Psoas muscle (tissue), 8 donors: ENCODE results near the gene POLR3GL. TPM values are rescaled to one million over a fixed set of nuclear protein-coding genes. Genes with fewer than 3 reads are reported as not detected.

Source experiments
- ATAC-seq, 4 donors: fragments of 200-7000 bp; cut with Tn5 transposase; one replicate each; pipeline ENCODE4 v1.9.1; 2020; ENCODE audit warnings: moderate library complexity in 3 of 4, mild to moderate bottlenecking in 2 of 4
- DNase-seq, 2 donors: peaks; one replicate each; pipeline ENCODE4 v3.0.0-alpha.2; 2020
- H3K27ac ChIP-seq: fragments of 200-600 bp; one replicate; pipeline ENCODE4 v1.8.0; 2022
- H3K27me3 ChIP-seq, 3 donors: fragments of 200-600 bp in 1 of 3; one replicate each; pipeline versions ENCODE4 v1.6.1 to v1.8.0; 2013 to 2022; ENCODE audit warnings: low read length in 2 of 3, mild to moderate bottlenecking in 2 of 3, moderate library complexity in 1 of 3; ENCODE audit not compliant: insufficient read depth in 3 of 3
- H3K36me3 ChIP-seq, 2 donors: fragments of 200-600 bp in 1 of 2; one replicate each; pipeline versions ENCODE4 v1.6.1 to v1.8.0; 2013 to 2022; ENCODE audit warnings: low read depth in 1 of 2, mild to moderate bottlenecking in 1 of 2, moderate library complexity in 1 of 2; ENCODE audit not compliant: insufficient read depth in 1 of 2
- H3K4me1 ChIP-seq: fragments of 200-600 bp; one replicate; pipeline ENCODE4 v1.8.0; 2022
- H3K4me3 ChIP-seq: fragments of 200-600 bp; one replicate; pipeline ENCODE4 v1.8.0; 2022; ENCODE audit warnings: mild to moderate bottlenecking
- H3K9me3 ChIP-seq: fragments of 200-600 bp; one replicate; pipeline ENCODE4 v1.8.0; 2022
- CTCF ChIP-seq: fragments of 200-600 bp; IDR thresholded peaks from one replicate; pipeline ENCODE4 v1.8.0; 2022; ENCODE audit warnings: antibody characterized with exemption
- WGBS, 3 donors: extraction: QIAGEN DNeasy Blood & Tissue Kit; methylation state at CpG; one replicate each; pipeline versions ENCODE4 v1.1.6 to v1.1.7; 2013; 5-methylcytosine and 5-hydroxymethylcytosine counted together
- intact Hi-C, 2 donors: fragments of 100-400 bp; cut with DNase I; formaldehyde crosslinking; loops; one replicate each; pipeline versions ENCODE4 v1.11.0 to v1.14.2; 2022
- polyA plus RNA-seq, 3 donors: library from polyadenylated mRNA; stranded (reverse); fragments of 200-250 nt; gene quantifications; one replicate each; pipeline ENCODE4 v1.2.3, GENCODE V29; 2013
- total RNA-seq, 4 donors: library from RNA; stranded (reverse); fragmentation: NEBNext Ultra II Directional in 2 of 4; extraction: Animal tissue kit (Norgen Biotek cat#: 25700) in 2 of 4; gene quantifications; one replicate each; pipeline versions ENCODE4 v1.2.1 to v1.2.4, GENCODE V29; 2021 to 2023
- donor health status: healthy with polysubstance abuse.
- donor health status: DM: no; HTN: no; CAD: no; lungs with moderate emphysema.
- donor health status: Bipolar disorder and iron deficiency.
- donor health status: healthy.
- donor health status: DM: yes; HTN: yes; CAD: no.
- donor health status: DM: no; HTN: no; CAD: no.
- donor health status: DM: no; HTN: no; CAD: no.
- donor health status: DM: yes; HTN: yes; CAD: no.

Gene POLR3GL
- total and polyA plus RNA-seq, 7 donors = 30.5 to 139 (median 59.9) TPM

DNA sequence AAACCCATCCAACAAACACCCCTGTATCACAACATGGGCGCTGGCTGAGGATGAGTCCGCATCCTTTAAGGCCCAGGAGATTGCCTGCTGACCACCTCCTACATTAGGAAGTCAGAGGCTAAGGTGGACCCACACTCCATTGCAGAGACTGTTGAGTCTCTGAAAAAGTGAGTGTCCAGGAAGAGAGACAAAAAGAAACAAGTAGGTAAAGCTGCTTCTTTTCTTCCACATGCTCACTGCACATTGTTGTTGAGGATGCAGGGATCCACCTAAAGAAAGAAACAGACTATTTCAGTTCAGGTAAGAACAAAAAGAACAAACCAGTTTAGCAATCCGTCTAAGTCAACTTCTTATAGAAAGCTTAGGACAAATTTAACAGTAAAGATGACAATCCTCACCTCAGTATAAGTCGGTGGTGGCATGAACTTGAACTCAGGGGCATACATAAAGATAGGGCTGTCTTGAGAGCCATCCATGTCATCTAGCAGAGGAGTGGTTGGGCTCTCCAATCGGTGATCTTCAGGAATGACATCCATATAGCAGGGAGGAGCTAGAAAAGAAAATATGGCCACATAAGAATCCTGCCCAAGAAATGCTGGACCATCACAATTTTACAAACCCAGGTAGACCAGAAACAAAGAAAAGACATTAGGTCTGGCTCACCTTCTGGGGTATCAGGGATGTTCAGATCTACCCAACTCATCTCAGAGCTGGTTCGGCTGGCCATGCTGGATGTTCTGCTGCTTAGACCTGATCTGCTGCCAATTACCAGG lies 29.3 kb downstream of the POLR3GL start:
- TF ChIP-seq CTCF = no peak
- peak overlapping the region; percentile 80 for H3K4me3 ChIP-seq
- ATAC-seq (no peak), DNase-seq (no peak)
- peaks cover 24 to 39% of the 10 kb centered on the region in 2 donors for H3K36me3 ChIP-seq
- intact Hi-C loops = no loop called here
- 19 to 28% (median 25%) methylated on average over 6 of the region's 6 CpGs for WGBS, 3 donors
- peak overlapping the region; percentile 98 for H3K27ac ChIP-seq
- H3K4me1 ChIP-seq = peaks cover 11% of the 10 kb centered on the region
- H3K9me3 ChIP-seq = no peaks in the 10 kb centered on the region
- H3K27me3 ChIP-seq = no peaks in the 10 kb centered on the region

DNA sequence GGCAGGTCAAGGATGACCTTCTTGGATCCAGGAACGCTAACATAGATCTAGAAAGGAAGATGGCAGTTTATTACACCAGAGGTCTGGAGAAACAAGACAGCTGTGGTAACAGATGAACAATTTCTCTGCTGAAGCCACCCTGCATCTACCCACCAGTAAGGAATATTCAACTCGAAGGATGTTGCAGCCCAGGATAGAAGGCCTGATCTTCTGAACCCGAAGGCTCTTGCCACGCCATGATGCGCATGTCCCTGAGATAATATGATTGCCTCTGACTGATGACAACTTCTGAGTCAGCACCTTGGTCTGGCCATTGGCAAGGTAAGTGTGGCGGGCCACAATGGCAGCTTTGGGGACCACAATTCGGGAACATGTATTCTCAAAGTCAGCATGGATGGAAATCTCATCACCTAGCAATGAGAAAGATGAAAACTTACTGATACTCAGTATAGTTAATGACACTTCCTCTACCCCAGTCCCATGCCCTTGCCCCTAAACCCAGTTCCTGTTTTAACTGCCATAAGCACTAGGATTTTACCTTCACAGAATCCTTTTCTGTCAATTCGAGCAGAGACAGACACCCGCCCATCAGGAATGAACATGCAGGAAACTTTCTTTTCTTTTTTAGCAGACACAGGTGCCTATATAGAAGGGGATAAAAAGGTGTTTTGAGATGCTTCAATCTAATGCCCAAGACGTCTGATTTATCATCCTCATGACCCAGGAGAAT lies 30.1 kb downstream of the POLR3GL start:
- Histone ChIP-seq H3K36me3 (peaks cover 24 to 39% of the 10 kb centered on the region in 2 donors), H3K4me3 (peak overlapping the region; percentile 80), H3K27ac (peak overlapping the region; percentile 98), H3K9me3 (no peaks in the 10 kb centered on the region), H3K4me1 (peaks cover 17% of the 10 kb centered on the region), H3K27me3 (no peaks in the 10 kb centered on the region)
- DNase-seq = peak; percentile 41 to 68
- WGBS, 3 donors = 2 to 6% (median 3%) methylated on average over 10 of the region's 10 CpGs
- no peak for ATAC-seq
- intact Hi-C loops = no loop called here
- TF ChIP-seq CTCF = no peak

DNA sequence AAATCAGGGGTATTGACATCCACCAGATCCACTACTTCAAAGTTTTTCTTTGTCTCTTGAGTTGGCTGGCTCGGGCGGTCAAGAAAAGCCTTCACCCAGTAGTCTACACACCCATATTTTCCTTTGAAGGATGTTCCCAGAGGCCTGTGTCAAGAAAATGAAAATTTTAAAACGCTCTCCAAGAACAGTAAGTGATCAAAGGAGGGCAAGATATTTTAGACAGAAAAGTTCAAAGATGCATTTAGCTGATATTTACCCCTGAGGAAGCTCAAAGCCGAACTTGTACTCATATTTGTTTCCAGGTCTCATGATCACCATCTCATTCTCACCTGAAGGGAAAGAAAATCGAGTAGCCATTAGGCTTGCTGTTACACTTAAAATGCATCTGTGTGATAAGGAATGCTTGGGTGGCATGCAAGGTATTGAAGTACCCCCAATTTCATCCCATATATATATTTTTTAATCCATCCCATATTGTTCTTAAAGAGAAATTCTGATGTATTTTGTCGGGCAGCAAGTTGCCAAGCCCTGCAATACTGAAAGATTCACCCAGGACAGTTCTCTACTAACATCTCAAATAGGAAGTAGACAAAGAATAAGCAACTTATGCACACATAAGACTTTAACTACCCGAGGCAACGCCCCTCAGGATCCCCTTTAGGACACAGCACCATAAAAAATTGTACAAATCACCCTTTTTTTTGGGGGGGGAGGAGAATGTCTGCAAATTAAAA lies 30.8 kb downstream of the POLR3GL start:
- intact Hi-C loops = no loop called here
- ATAC-seq (no peak), DNase-seq (no peak)
- no peaks in the 10 kb centered on the region for H3K9me3 ChIP-seq
- 0% methylated on average over 8 of the region's 8 CpGs for WGBS, 3 donors
- H3K4me3 ChIP-seq = peak overlapping the region; percentile 80
- H3K27ac ChIP-seq = peak overlapping the region; percentile 98
- H3K36me3 ChIP-seq = peaks cover 24 to 39% of the 10 kb centered on the region in 2 donors
- no peaks in the 10 kb centered on the region for H3K27me3 ChIP-seq
- H3K4me1 ChIP-seq = peaks cover 24% of the 10 kb centered on the region
- no peak for TF ChIP-seq CTCF

DNA sequence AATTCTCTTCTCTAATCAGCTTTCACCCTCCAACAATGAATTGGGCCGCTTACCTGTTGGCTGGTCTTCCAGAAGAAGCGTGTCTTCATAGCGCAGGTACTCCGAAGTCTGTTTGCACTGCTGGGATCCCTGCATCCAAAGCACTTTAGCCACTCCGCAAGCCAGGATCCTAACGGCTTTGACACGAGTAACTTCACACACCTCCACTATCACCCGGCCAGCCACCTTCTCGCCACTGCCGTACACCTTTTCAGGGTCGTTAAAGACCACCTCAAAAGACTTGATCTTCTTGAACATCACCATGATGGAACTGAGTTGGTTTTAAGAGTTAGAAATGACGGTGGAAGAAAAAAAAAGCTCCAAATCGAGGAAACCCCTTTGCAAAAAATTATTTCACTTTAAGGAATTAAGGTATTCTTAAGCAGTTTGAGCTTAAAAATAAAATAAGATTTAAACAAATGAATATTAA lies 31.5 kb downstream of the POLR3GL start:
- H3K27ac ChIP-seq = peak overlapping the region; percentile 98
- intact Hi-C loops = loop anchor here in 1 of 2 donors (2.0 kb wide), 1 partner anchor 13 kb away; no protein-coding TSS in a partner anchor
- no peak for TF ChIP-seq CTCF
- H3K9me3 ChIP-seq = no peaks in the 10 kb centered on the region
- ATAC-seq (no peak), DNase-seq (no peak)
- H3K4me3 ChIP-seq = peak overlapping the region; percentile 80
- peaks cover 24 to 39% of the 10 kb centered on the region in 2 donors for H3K36me3 ChIP-seq
- H3K4me1 ChIP-seq = peaks cover 24% of the 10 kb centered on the region
- 0 to 1% (median 1%) methylated on average over 13 of the region's 13 CpGs for WGBS, 3 donors
- no peaks in the 10 kb centered on the region for H3K27me3 ChIP-seq
